Measurements from ENCODE around the gene SLC31A1. TPM values are rescaled to one million over a fixed set of nuclear protein-coding genes. Genes with fewer than 3 reads are reported as not detected.

SLC31A1 gene
- total and polyA plus RNA-seq, 2 donors (not counting 1 experiment from before 2014, with no cell fraction given): 1.1 to 3.2 TPM

DNA sequence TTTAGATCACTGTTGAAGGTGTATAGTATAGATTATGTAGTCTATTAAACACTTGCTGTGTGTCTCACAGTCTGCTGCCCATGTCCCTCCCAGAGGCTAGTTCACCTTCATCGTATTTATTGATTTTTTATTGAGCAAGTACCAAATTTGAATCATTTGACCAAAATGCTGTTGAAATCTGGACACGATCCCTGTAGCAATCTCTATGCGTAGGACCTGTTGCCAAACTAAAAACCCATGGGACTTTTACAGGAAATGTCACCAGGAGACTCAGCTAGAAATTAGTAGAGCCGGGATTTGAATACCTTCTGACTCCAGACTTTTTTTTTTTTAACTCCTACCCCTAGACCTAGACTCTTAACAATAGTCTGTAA is 17.5 kb downstream of the SLC31A1 start:
- Histone ChIP-seq H3K4me3 (ENCODE audit: control extremely low read depth in 1 of 5, extremely low read depth in 1 of 5, insufficient read depth in 1 of 5, low read depth in 2 of 5, low read length in 4 of 5) (no peak overlapping the region), H3K4me1 (ENCODE audit: control insufficient read depth in 2 of 2, insufficient read depth in 2 of 2, low read length in 2 of 2) (no peaks in the 10 kb centered on the region), H4K20me1 (ENCODE audit: control insufficient read depth, insufficient read depth, low read length, poor library complexity, severe bottlenecking) (no peaks in the 10 kb centered on the region), H3K9me3 (ENCODE audit: control extremely low read depth in 1 of 3, control insufficient read depth in 2 of 3, insufficient read depth in 1 of 3, low read length in 2 of 3) (no peaks in the 10 kb centered on the region), H3K9ac (ENCODE audit: low read length) (no peak overlapping the region), H3K4me2 (replicated peaks; ENCODE audit: low read depth, low read length, poor library complexity, severe bottlenecking) (no peak overlapping the region), H3K27ac (ENCODE audit: low read length in 2 of 2) (no peak overlapping the region), H3K27me3 (replicated peaks in 1 of 4; ENCODE audit: control extremely low read depth in 1 of 4, control insufficient read depth in 3 of 4, insufficient read depth in 4 of 4, low read length in 3 of 4) (no peaks in the 10 kb centered on the region), H3K79me2 (ENCODE audit: control insufficient read depth, insufficient read depth, low read length) (no peaks in the 10 kb centered on the region), H3K36me3 (replicated peaks in 1 of 2; ENCODE audit: control extremely low read depth in 1 of 2, control insufficient read depth in 1 of 2, extremely low read depth in 1 of 2, insufficient read depth in 2 of 2, low read length in 1 of 2) (no peaks in the 10 kb centered on the region), H2AFZ (ENCODE audit: insufficient read depth, low read depth, low read length, poor library complexity, severe bottlenecking) (no peak overlapping the region)
- no peak overlapping the region for H3K4me3 Mint-ChIP-seq
- CTCF ChIA-PET: no interaction called here
- 84% methylated on average over 3 of the region's 4 CpGs for WGBS (ENCODE audit: insufficient coverage)
- intact Hi-C loops (cut with micrococcal nuclease): no loop called here
- TF ChIP-seq EZH2 (IDR thresholded peaks at IDR 0.05; ENCODE audit: borderline replicate concordance, insufficient read depth, low read depth, low read length, poor library complexity, severe bottlenecking) (no peak), CTCF (IDR thresholded peaks at IDR 0.05) (no peak)
- H3K9me3 Mint-ChIP-seq (ENCODE audit: insufficient read depth): no peaks in the 10 kb centered on the region
- peaks cover 9% of the 10 kb centered on the region for H3K4me1 Mint-ChIP-seq
- H3K27me3 Mint-ChIP-seq: no peaks in the 10 kb centered on the region
- DNase-seq (no peak), ATAC-seq (ENCODE audit: low read depth) (no peak)
- POLR2A ChIA-PET: no interaction called here
- H3K27ac Mint-ChIP-seq: no peak overlapping the region

DNA sequence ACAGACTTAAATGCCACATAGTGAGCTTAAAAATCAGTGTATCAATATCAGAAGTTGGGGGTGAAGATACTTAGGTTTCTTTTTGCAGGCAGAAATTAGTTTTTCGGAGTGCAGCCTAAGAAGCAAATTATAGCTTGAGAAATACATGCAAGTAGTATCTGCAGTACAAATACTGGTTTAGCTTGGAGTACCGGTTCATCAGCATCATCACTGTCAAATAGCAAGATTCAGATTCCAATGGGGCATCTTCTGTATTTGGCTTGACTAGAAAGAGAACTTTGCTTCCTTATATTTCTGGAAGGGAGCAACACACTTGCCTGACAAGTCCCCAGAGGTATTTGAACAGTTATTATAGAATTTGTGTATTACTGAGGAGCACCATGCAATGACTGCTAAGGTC is 19.8 kb downstream of the SLC31A1 start:
- no peak overlapping the region for H3K27ac Mint-ChIP-seq
- WGBS (ENCODE audit: insufficient coverage): 100% methylated on average over 1 of the region's 2 CpGs
- H3K27me3 Mint-ChIP-seq: no peaks in the 10 kb centered on the region
- intact Hi-C loops (cut with micrococcal nuclease): no loop called here
- H4K20me1 ChIP-seq (ENCODE audit: control insufficient read depth, insufficient read depth, low read length, poor library complexity, severe bottlenecking): no peaks in the 10 kb centered on the region
- ChIA-PET POLR2A (no interaction called here), CTCF (no interaction called here)
- no peaks in the 10 kb centered on the region for H3K4me1 ChIP-seq (ENCODE audit: control insufficient read depth in 2 of 2, insufficient read depth in 2 of 2, low read length in 2 of 2)
- no peak overlapping the region for H2AFZ ChIP-seq (ENCODE audit: insufficient read depth, low read depth, low read length, poor library complexity, severe bottlenecking)
- no peak overlapping the region for H3K4me3 ChIP-seq (ENCODE audit: control extremely low read depth in 1 of 5, extremely low read depth in 1 of 5, insufficient read depth in 1 of 5, low read depth in 2 of 5, low read length in 4 of 5)
- H3K9ac ChIP-seq (ENCODE audit: low read length): no peak overlapping the region
- ATAC-seq (ENCODE audit: low read depth) (no peak), DNase-seq (no peak)
- no peaks in the 10 kb centered on the region for H3K9me3 Mint-ChIP-seq (ENCODE audit: insufficient read depth)
- H3K4me2 ChIP-seq (replicated peaks; ENCODE audit: low read depth, low read length, poor library complexity, severe bottlenecking): no peak overlapping the region
- H3K4me1 Mint-ChIP-seq: no peaks in the 10 kb centered on the region
- no peak overlapping the region for H3K4me3 Mint-ChIP-seq
- no peaks in the 10 kb centered on the region for H3K9me3 ChIP-seq (ENCODE audit: control extremely low read depth in 1 of 3, control insufficient read depth in 2 of 3, insufficient read depth in 1 of 3, low read length in 2 of 3)
- no peaks in the 10 kb centered on the region for H3K79me2 ChIP-seq (ENCODE audit: control insufficient read depth, insufficient read depth, low read length)
- no peaks in the 10 kb centered on the region for H3K27me3 ChIP-seq (replicated peaks in 1 of 4; ENCODE audit: control extremely low read depth in 1 of 4, control insufficient read depth in 3 of 4, insufficient read depth in 4 of 4, low read length in 3 of 4)
- no peaks in the 10 kb centered on the region for H3K36me3 ChIP-seq (replicated peaks in 1 of 2; ENCODE audit: control extremely low read depth in 1 of 2, control insufficient read depth in 1 of 2, extremely low read depth in 1 of 2, insufficient read depth in 2 of 2, low read length in 1 of 2)
- no peak overlapping the region for H3K27ac ChIP-seq (ENCODE audit: low read length in 2 of 2)
- TF ChIP-seq EZH2 (IDR thresholded peaks at IDR 0.05; ENCODE audit: borderline replicate concordance, insufficient read depth, low read depth, low read length, poor library complexity, severe bottlenecking) (no peak), CTCF (IDR thresholded peaks at IDR 0.05) (no peak)

Measured in B cell (primary cell).